ENCODE data around the gene TTC23L.
A peak's percentile ranks its signal among the peaks of the same experiment; 100 is the strongest.
"Not testable (repeated sequence)": the region's sequence is repeated elsewhere in the genome, so short reads cannot be mapped to it uniquely, and the experiment has no call there.

TTC23L gene

GRCh38 chr5:34898258-34898895 lies 59.4 kb downstream of the TTC23L start:
- ATAC-seq (replicated peaks): peak; percentile 69

GRCh38 chr5:34899066-34899465 lies 60.1 kb downstream of the TTC23L start:
- ATAC-seq (replicated peaks) (no peak), DNase-seq (no peak)
- H3K4me3 Mint-ChIP-seq: no peak overlapping the region
- peaks cover 4% of the 10 kb centered on the region for H3K36me3 Mint-ChIP-seq (ENCODE audit: insufficient read depth)
- no peaks in the 10 kb centered on the region for H3K9me3 Mint-ChIP-seq
- H3K27me3 Mint-ChIP-seq: no peaks in the 10 kb centered on the region
- H3K27ac Mint-ChIP-seq: no peak overlapping the region
- no peaks in the 10 kb centered on the region for H3K4me1 Mint-ChIP-seq (ENCODE audit: low read depth in 2 of 2)

More at GRCh38 chr5:34898258-34898895, 59.4 kb downstream of the TTC23L start:
- H3K27ac Mint-ChIP-seq: no peak overlapping the region
- H3K4me1 Mint-ChIP-seq (ENCODE audit: low read depth in 2 of 2): no peaks in the 10 kb centered on the region
- H3K27me3 Mint-ChIP-seq: no peaks in the 10 kb centered on the region
- H3K4me3 Mint-ChIP-seq: no peak overlapping the region
- DNase-seq: peak; percentile 37 to 40 (median 39)
- no peaks in the 10 kb centered on the region for H3K9me3 Mint-ChIP-seq
- peaks cover 4% of the 10 kb centered on the region for H3K36me3 Mint-ChIP-seq (ENCODE audit: insufficient read depth)

- no peaks in the 10 kb centered on the region for H3K9me3 Mint-ChIP-seq
- H3K4me3 Mint-ChIP-seq: no peak overlapping the region
- DNase-seq: no peak
- ATAC-seq (replicated peaks): no peak
- peaks cover 4% of the 10 kb centered on the region for H3K36me3 Mint-ChIP-seq (ENCODE audit: insufficient read depth)
- no peaks in the 10 kb centered on the region for H3K4me1 Mint-ChIP-seq (ENCODE audit: low read depth in 2 of 2)
- no peak overlapping the region for H3K27ac Mint-ChIP-seq
- no peaks in the 10 kb centered on the region for H3K27me3 Mint-ChIP-seq
Observed at GRCh38 chr5:34900652-34901051, 61.7 kb downstream of the TTC23L start.

GRCh38 chr5:34903260-34903659 lies 64.3 kb downstream of the TTC23L start:
- no peaks in the 10 kb centered on the region for H3K4me1 Mint-ChIP-seq (ENCODE audit: low read depth in 2 of 2)
- DNase-seq (no peak), ATAC-seq (replicated peaks) (no peak)
- no peaks in the 10 kb centered on the region for H3K9me3 Mint-ChIP-seq
- H3K36me3 Mint-ChIP-seq (ENCODE audit: insufficient read depth): peaks cover 16% of the 10 kb centered on the region
- no peak overlapping the region for H3K27ac Mint-ChIP-seq
- no peak overlapping the region for H3K4me3 Mint-ChIP-seq
- no peaks in the 10 kb centered on the region for H3K27me3 Mint-ChIP-seq

GRCh38 chr5:34905564-34905963 lies 66.6 kb downstream of the TTC23L start:
- Mint-ChIP-seq H3K36me3 (ENCODE audit: insufficient read depth) (peaks cover 35% of the 10 kb centered on the region), H3K4me1 (ENCODE audit: low read depth in 2 of 2) (no peaks in the 10 kb centered on the region), H3K4me3 (no peak overlapping the region), H3K9me3 (no peaks in the 10 kb centered on the region), H3K27me3 (no peaks in the 10 kb centered on the region), H3K27ac (no peak overlapping the region)
- DNase-seq (no peak), ATAC-seq (replicated peaks) (no peak)

GRCh38 chr5:34913072-34913471 lies 74.1 kb downstream of the TTC23L start:
- H3K36me3 Mint-ChIP-seq (ENCODE audit: insufficient read depth): peaks cover 44% of the 10 kb centered on the region
- no peak overlapping the region for H3K27ac Mint-ChIP-seq
- peaks cover 24 to 31% of the 10 kb centered on the region in 2 donors for H3K4me1 Mint-ChIP-seq (ENCODE audit: low read depth in 2 of 2)
- H3K4me3 Mint-ChIP-seq: no peak overlapping the region
- H3K9me3 Mint-ChIP-seq: no peaks in the 10 kb centered on the region
- no peaks in the 10 kb centered on the region for H3K27me3 Mint-ChIP-seq
- no peak for DNase-seq
- no peak for ATAC-seq (replicated peaks)

- Mint-ChIP-seq H3K4me1 (ENCODE audit: low read depth in 2 of 2) (peaks cover 24 to 31% of the 10 kb centered on the region in 2 donors), H3K27me3 (no peaks in the 10 kb centered on the region), H3K27ac (no peak overlapping the region), H3K9me3 (no peaks in the 10 kb centered on the region), H3K4me3 (no peak overlapping the region), H3K36me3 (ENCODE audit: insufficient read depth) (peaks cover 45% of the 10 kb centered on the region)
- DNase-seq: peak in 1 of 3 experiments; percentile 10
- ATAC-seq (replicated peaks): no peak
Observed at GRCh38 chr5:34914671-34915138, 75.7 kb downstream of the TTC23L start.

- H3K27me3 Mint-ChIP-seq: no peaks in the 10 kb centered on the region
- H3K36me3 Mint-ChIP-seq (ENCODE audit: insufficient read depth): peaks cover 45% of the 10 kb centered on the region
- peak; percentile 96 for ATAC-seq (replicated peaks)
- H3K4me1 Mint-ChIP-seq (ENCODE audit: low read depth in 2 of 2): peaks cover 24 to 31% of the 10 kb centered on the region in 2 donors
- peak; percentile 89 to 91 (median 91) for DNase-seq
- no peaks in the 10 kb centered on the region for H3K9me3 Mint-ChIP-seq
- no peak within 1 kb of the TSS for H3K27ac Mint-ChIP-seq
- H3K4me3 Mint-ChIP-seq: no peak within 1 kb of the TSS
Observed at GRCh38 chr5:34915139-34915855, 76.3 kb downstream of the TTC23L start, which contains the start of the genes BRIX1 and RAD1. Gene BRIX1 (plus strand): TSS chr5:34915711. CDS start chr5:34915739, 28 bp downstream. Gene RAD1 (minus strand): TSS chr5:34915504. CDS start chr5:34914892, 612 bp downstream.

GRCh38 chr5:34915856-34916192 lies 76.9 kb downstream of the TTC23L start:
- no peak overlapping the region for H3K4me3 Mint-ChIP-seq
- H3K36me3 Mint-ChIP-seq (ENCODE audit: insufficient read depth): peaks cover 48% of the 10 kb centered on the region
- no peak for ATAC-seq (replicated peaks)
- peaks cover 24 to 31% of the 10 kb centered on the region in 2 donors for H3K4me1 Mint-ChIP-seq (ENCODE audit: low read depth in 2 of 2)
- no peak for DNase-seq
- H3K27ac Mint-ChIP-seq: no peak overlapping the region
- H3K27me3 Mint-ChIP-seq: no peaks in the 10 kb centered on the region
- no peaks in the 10 kb centered on the region for H3K9me3 Mint-ChIP-seq

- Mint-ChIP-seq H3K27ac (no peak overlapping the region), H3K4me3 (no peak overlapping the region), H3K9me3 (no peaks in the 10 kb centered on the region), H3K4me1 (ENCODE audit: low read depth in 2 of 2) (peaks cover 24 to 31% of the 10 kb centered on the region in 2 donors), H3K36me3 (ENCODE audit: insufficient read depth) (peaks cover 48% of the 10 kb centered on the region), H3K27me3 (no peaks in the 10 kb centered on the region)
- DNase-seq (no peak), ATAC-seq (replicated peaks) (no peak)
Observed at GRCh38 chr5:34916518-34916917, 77.6 kb downstream of the TTC23L start.

GRCh38 chr5:34918025-34918424 lies 79.1 kb downstream of the TTC23L start:
- peaks cover 58% of the 10 kb centered on the region for H3K36me3 Mint-ChIP-seq (ENCODE audit: insufficient read depth)
- DNase-seq (no peak), ATAC-seq (replicated peaks) (no peak)
- no peaks in the 10 kb centered on the region for H3K27me3 Mint-ChIP-seq
- no peaks in the 10 kb centered on the region for H3K9me3 Mint-ChIP-seq
- no peak overlapping the region for H3K27ac Mint-ChIP-seq
- H3K4me1 Mint-ChIP-seq (ENCODE audit: low read depth in 2 of 2): peaks cover 24 to 31% of the 10 kb centered on the region in 2 donors
- no peak overlapping the region for H3K4me3 Mint-ChIP-seq

- DNase-seq: no peak
- no peak for ATAC-seq (replicated peaks)
- peaks cover 21 to 25% of the 10 kb centered on the region in 2 donors for H3K4me1 Mint-ChIP-seq (ENCODE audit: low read depth in 2 of 2)
- no peak overlapping the region for H3K4me3 Mint-ChIP-seq
- peaks cover 67% of the 10 kb centered on the region for H3K36me3 Mint-ChIP-seq (ENCODE audit: insufficient read depth)
- no peaks in the 10 kb centered on the region for H3K9me3 Mint-ChIP-seq
- H3K27ac Mint-ChIP-seq: no peak overlapping the region
- no peaks in the 10 kb centered on the region for H3K27me3 Mint-ChIP-seq
Observed at GRCh38 chr5:34919077-34919476, 80.1 kb downstream of the TTC23L start.

GRCh38 chr5:34923256-34923655 lies 84.3 kb downstream of the TTC23L start:
- peak overlapping the region in 1 of 2 donors; percentile 15 for H3K27ac Mint-ChIP-seq
- not testable (repeated sequence) for H3K4me3 Mint-ChIP-seq; ATAC-seq (replicated peaks); H3K4me1 Mint-ChIP-seq (ENCODE audit: low read depth in 2 of 2); DNase-seq; H3K9me3 Mint-ChIP-seq; H3K27me3 Mint-ChIP-seq
- H3K36me3 Mint-ChIP-seq (ENCODE audit: insufficient read depth): peaks cover 83% of the 10 kb centered on the region
